GM12801 (cell line): ENCODE data around the gene RBM39.

Experiments used
- CTCF ChIP-seq: IDR thresholded peaks from one replicate; pipeline ENCODE4 v1.5.1; 2011; ENCODE audit warnings: control low read depth; ENCODE audit not compliant: insufficient read length; ENCODE audit errors: extremely low read depth

RBM39 gene

GRCh38 chr20:35772563-35773058 is 30.6 kb upstream of the RBM39 start:
- no peak for TF ChIP-seq CTCF

GRCh38 chr20:35771689-35772562 is 29.9 kb upstream of the RBM39 start, which contains the start of gene PHF20:
Gene PHF20, plus strand, starts transcription at chr20:35772015. Its CDS starts 29,508 bp downstream, at chr20:35801523.
- no peak for TF ChIP-seq CTCF

- no peak for TF ChIP-seq CTCF
These were observed 29.3 kb upstream of the RBM39 start for GRCh38 chr20:35771367-35771688.

GRCh38 chr20:35768731-35769664 is 26.9 kb upstream of the RBM39 start:
- TF ChIP-seq CTCF: no peak

GRCh38 chr20:35767683-35768481 is 25.8 kb upstream of the RBM39 start:
- TF ChIP-seq CTCF: no peak

GRCh38 chr20:35766843-35767242 is 24.8 kb upstream of the RBM39 start:
- no peak for TF ChIP-seq CTCF
